Left renal cortex interstitium (tissue), 4 donors: Measurements from ENCODE around the gene RAB36. TPM values are rescaled to one million over a fixed set of nuclear protein-coding genes. Genes with fewer than 3 reads are reported as not detected.
A peak's percentile ranks its signal among the peaks of the same experiment; 100 is the strongest.

ENCODE experiments used
- DNase-seq, 4 donors: peaks; one replicate each; pipeline ENCODE4 v3.0.0-alpha.2; 2013; ENCODE audit warnings: low read depth in 4 of 4, low spot score in 2 of 4, missing footprints in 1 of 4
- polyA plus RNA-seq, 4 donors: library from polyadenylated mRNA; unstranded; fragments of 120-200 nt; gene quantifications; one replicate each; pipeline ENCODE4 v1.2.1, GENCODE V29; 2013; ENCODE audit not compliant: insufficient read length in 4 of 4

Gene RAB36
- 10 to 100 TPM; 14.0 to 21.0 (median 16.3) TPM for polyA plus RNA-seq

DNA sequence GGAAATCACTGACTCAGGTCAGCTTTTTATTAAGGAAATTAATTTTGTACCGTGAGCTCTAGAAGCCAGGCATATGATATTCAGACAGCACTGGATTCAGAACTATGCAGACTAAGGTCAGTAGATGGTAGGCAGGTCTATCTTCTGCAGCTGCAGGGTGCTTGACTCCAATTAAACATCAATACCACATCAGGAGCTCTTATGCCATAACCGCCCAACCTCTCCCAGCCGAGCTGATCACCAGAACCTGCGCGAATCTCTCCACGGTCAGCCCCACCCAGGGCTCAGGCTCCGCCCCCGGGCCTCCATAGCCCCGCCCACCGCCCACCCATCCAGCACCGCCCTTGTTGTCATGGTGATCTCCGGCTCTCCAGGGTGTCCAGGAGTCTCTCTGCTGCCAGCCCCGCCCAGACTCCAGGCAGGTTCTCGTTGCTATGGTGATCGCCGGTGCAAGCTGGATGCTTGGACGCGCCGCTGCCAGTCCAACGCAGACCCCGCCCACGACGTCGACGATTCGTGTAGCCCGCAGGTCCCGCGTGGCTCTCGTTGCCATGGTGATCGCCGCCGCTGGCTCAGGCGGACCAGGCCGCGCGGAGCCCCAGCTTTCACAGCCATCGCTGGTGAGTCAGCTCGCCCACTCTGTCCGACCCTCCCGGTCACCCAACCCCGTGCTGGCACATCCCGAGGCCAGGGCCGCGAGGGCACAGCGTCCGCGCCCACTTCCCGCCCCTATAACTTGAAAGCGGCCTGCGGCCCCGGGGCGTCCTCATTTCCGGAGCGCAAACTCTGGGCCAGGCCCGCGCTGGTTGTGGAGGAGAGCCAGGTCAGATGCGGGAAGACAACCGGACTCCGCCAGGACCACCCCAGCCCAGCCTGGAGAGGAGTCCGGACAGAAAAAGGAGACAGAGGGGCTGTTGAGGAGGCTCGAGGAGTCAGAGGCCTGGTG lies at the start of gene RAB36:
TSS of gene RAB36 (plus strand) at position 546 of the 946 bp plus-strand sequence. CDS start 1,140 bp downstream, outside the sequence.
- peak; percentile 79 to 96 (median 90) for DNase-seq

DNA sequence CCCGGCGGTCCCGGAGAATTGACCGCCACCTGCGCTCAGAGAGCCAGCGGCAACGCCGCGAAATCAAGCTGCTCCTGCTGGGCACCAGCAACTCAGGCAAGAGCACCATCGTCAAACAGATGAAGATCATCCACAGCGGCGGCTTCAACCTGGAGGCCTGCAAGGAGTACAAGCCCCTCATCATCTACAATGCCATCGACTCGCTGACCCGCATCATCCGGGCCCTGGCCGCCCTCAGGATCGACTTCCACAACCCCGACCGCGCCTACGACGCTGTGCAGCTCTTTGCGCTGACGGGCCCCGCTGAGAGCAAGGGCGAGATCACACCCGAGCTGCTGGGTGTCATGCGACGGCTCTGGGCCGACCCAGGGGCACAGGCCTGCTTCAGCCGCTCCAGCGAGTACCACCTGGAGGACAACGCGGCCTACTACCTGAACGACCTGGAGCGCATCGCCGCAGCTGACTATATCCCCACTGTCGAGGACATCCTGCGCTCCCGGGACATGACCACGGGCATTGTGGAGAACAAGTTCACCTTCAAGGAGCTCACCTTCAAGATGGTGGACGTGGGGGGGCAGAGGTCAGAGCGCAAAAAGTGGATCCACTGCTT lies 49.4 kb upstream of the RAB36 start:
- no peak for DNase-seq

GRCh38 chr22:23097412-23098229 lies 47.7 kb upstream of the RAB36 start:
- DNase-seq = no peak

- DNase-seq = no peak
Observed at GRCh38 chr22:23098230-23098705, 47.0 kb upstream of the RAB36 start.

GRCh38 chr22:23098718-23099530 lies 46.4 kb upstream of the RAB36 start:
- DNase-seq = no peak

DNA sequence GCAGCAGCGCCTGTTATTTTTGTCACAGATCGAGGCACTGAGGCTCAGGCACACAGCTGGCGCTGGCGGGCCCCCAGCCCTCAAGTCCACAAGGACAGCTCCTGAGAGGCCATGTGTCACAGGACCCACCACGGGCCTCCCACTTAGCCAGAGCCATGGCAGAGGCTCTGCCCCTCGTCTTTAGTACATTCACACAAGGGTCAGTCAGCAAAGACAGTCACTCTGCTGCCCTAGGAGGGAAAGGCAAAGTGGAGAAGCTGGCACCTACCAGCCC lies 45.8 kb upstream of the RAB36 start:
- DNase-seq = no peak

- no peak for DNase-seq
Observed at GRCh38 chr22:23100124-23100801, 45.0 kb upstream of the RAB36 start.

- no peak for DNase-seq
Observed at GRCh38 chr22:23101524-23101923, 43.8 kb upstream of the RAB36 start.

GRCh38 chr22:23102002-23102655 lies 43.1 kb upstream of the RAB36 start:
- DNase-seq = no peak

- no peak for DNase-seq
Observed at GRCh38 chr22:23102776-23103175, 42.5 kb upstream of the RAB36 start.

DNA sequence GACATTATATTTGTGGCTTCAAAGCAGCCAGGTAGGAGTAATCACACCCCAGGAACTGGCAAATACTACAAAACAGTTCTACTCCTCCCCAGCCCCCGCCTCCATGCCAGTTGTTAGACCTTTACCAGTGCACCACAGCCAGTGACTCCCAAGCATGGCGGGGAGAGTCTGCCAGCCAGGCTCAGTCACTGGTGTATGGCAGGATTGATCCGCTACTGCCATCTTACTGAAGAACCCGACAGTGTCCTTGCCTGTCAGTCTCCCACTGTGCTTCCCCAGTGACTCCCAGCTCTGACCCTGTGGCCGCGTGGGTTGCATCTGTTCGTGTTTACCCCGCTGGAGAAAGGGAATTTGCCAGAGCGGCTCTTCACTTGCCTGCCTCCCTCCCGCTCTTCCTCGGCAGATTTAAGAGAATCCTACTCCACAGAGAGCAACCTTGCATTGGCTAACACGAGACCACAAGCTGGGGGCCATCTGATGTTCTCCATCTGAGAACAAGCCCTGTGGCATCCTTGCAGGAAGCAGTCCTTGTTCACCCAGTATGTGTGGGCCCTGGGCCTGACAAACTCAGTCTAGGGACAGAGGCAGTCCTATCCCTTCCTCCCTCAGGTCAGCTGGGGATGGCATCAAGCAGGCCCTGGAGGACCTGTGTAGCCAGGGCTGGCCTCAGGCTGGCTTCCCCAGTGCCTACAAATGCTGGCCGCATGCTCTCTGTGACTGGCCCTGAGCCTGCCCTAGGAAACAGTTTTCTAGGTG lies 41.9 kb upstream of the RAB36 start:
- DNase-seq = no peak

GRCh38 chr22:23104187-23104971 lies 40.9 kb upstream of the RAB36 start:
- DNase-seq = no peak

DNA sequence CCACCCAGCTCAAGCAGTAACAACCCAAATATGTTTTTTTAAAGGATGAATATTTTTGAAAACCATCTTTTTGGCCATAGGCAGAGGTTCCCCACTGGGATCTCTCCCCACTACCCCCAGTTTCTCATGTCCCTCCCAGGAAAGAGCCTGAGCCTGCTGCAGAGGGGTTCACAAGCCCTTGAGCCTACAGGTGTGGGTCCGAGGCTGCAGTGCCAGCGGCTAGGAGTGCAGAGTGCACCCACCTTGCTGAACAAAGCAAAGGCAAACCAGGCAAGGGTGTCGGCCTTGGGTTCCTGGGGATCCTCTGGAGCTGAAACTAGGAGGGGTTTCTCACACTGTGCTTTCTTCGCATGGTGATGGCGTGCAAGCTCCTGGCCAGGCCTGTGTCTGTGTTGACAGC lies 40.0 kb upstream of the RAB36 start:
- DNase-seq = no peak

GRCh38 chr22:23105919-23106318 lies 39.4 kb upstream of the RAB36 start:
- no peak for DNase-seq

DNA sequence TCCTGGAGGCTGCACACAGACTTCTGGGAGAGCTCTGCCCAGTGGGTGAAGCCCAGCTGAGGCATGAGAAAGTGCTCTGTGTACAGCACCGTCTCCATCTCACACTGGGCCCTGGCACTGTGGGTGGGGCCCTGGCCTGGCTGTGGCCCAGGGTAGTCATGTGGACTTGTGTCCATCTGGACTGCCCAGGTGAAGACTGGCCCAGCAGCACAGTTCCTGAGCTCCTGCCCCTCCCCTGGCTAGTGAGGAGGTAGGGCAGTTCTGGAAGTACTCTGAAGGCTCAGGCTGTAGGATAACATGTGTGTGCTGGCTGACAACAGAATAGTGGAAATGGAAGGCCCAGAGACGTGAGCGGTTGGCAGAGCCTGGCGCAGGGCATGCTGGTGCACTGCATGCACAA lies 38.9 kb upstream of the RAB36 start:
- no peak for DNase-seq

GRCh38 chr22:23106906-23107367 lies 38.3 kb upstream of the RAB36 start:
- no peak for DNase-seq

GRCh38 chr22:23107487-23108248 lies 37.6 kb upstream of the RAB36 start:
- DNase-seq = no peak
